Liver (tissue), 9 donors: ENCODE data around the gene FAM210A. TPM values are rescaled to one million over a fixed set of nuclear protein-coding genes. Genes with fewer than 3 reads are reported as not detected.
A peak's percentile ranks its signal among the peaks of the same experiment; 100 is the strongest.

Experiments
- DNase-seq: peaks from one replicate; pipeline ENCODE4 v3.0.0-alpha.2; 2017; ENCODE audit warnings: low spot score
- H3K27ac ChIP-seq, 2 donors: one replicate each; pipeline ENCODE4 v1.7.0; 2013; ENCODE audit warnings: inconsistent platforms in 2 of 2, low read length in 2 of 2, control low read depth in 1 of 2, low read depth in 1 of 2, mild to moderate bottlenecking in 1 of 2
- H3K27me3 ChIP-seq, 4 donors: one replicate each; pipeline versions ENCODE4 v1.6.1 to v1.7.0; 2013; ENCODE audit warnings: low read length in 3 of 4, inconsistent platforms in 1 of 4, mild to moderate bottlenecking in 1 of 4, moderate library complexity in 1 of 4; ENCODE audit not compliant: control insufficient read depth in 4 of 4, insufficient read depth in 4 of 4
- H3K36me3 ChIP-seq, 4 donors: one replicate each; pipeline versions ENCODE4 v1.6.1 to v1.7.0; 2013; ENCODE audit warnings: low read length in 3 of 4, mild to moderate bottlenecking in 3 of 4, low read depth in 1 of 4, moderate library complexity in 1 of 4; ENCODE audit not compliant: control insufficient read depth in 4 of 4, insufficient read depth in 3 of 4
- H3K4me1 ChIP-seq, 4 donors: one replicate each; pipeline versions ENCODE4 v1.6.1 to v1.7.0; 2013; ENCODE audit warnings: low read length in 3 of 4, mild to moderate bottlenecking in 3 of 4, moderate library complexity in 1 of 4; ENCODE audit not compliant: control insufficient read depth in 4 of 4, insufficient read depth in 4 of 4
- H3K4me3 ChIP-seq, 3 donors: one replicate each; pipeline versions ENCODE4 v1.6.1 to v1.7.0; 2013; ENCODE audit warnings: low read length in 3 of 3, control low read depth in 1 of 3, low read depth in 1 of 3, mild to moderate bottlenecking in 1 of 3
- H3K9ac ChIP-seq, 2 donors: one replicate each; pipeline ENCODE4 v1.7.0; 2013; ENCODE audit warnings: low read length in 2 of 2, mild to moderate bottlenecking in 2 of 2, moderate library complexity in 2 of 2, control low read depth in 1 of 2, low read depth in 1 of 2
- H3K9me3 ChIP-seq, 4 donors: one replicate each; pipeline versions ENCODE4 v1.6.1 to v1.7.0; 2013; ENCODE audit warnings: low read length in 3 of 4; ENCODE audit not compliant: control insufficient read depth in 4 of 4
- ATF3 ChIP-seq: IDR thresholded peaks from 2 replicates; pipeline ENCODE4 v1.6.1; 2016; ENCODE audit warnings: antibody characterized with exemption
- CTCF ChIP-seq: fragments of 150-350 bp; IDR thresholded peaks from 2 replicates; pipeline ENCODE4 v1.5.1; 2017; ENCODE audit warnings: improper control_type of control experiment, low read depth, low read length; ENCODE audit not compliant: missing input control
- GABPA ChIP-seq, 2 donors: IDR thresholded peaks in 1 of 2; conservative IDR thresholded peaks in 1 of 2; 2 replicates each; pipeline ENCODE4 v1.6.1; 2016; ENCODE audit warnings: antibody characterized with exemption in 2 of 2, mild to moderate bottlenecking in 1 of 2, moderate library complexity in 1 of 2
- HNF4A ChIP-seq, 2 donors: conservative IDR thresholded peaks; 2 replicates each; pipeline ENCODE4 v1.6.1; 2016; ENCODE audit warnings: antibody characterized with exemption in 2 of 2, mild to moderate bottlenecking in 2 of 2
- RAD21 ChIP-seq, 2 donors: IDR thresholded peaks; 2 replicates each; pipeline ENCODE4 v1.6.1; 2016; ENCODE audit warnings: antibody characterized with exemption in 2 of 2, mild to moderate bottlenecking in 2 of 2
- REST ChIP-seq: IDR thresholded peaks from 2 replicates; pipeline ENCODE4 v1.6.1; 2016; ENCODE audit warnings: antibody characterized with exemption, mild to moderate bottlenecking
- RXRA ChIP-seq, 2 donors: IDR thresholded peaks; 2 replicates each; pipeline ENCODE4 v1.6.1; 2017 to 2018; ENCODE audit warnings: antibody characterized with exemption in 2 of 2, mild to moderate bottlenecking in 1 of 2
- SP1 ChIP-seq: IDR thresholded peaks from 2 replicates; pipeline ENCODE4 v1.6.1; 2018; ENCODE audit warnings: antibody characterized with exemption, mild to moderate bottlenecking
- WGBS: extraction: QIAGEN DNeasy Blood & Tissue Kit; methylation state at CpG from one replicate; pipeline ENCODE4 v1.1.7; 2013; 5-methylcytosine and 5-hydroxymethylcytosine counted together
- polyA plus RNA-seq, 2 donors: library from polyadenylated mRNA; stranded (reverse) in 1 of 2; unstranded in 1 of 2; fragments of 200-250 nt in 1 of 2; fragments of >200 nt in 1 of 2; fragmentation: Nextera tagmentation in 1 of 2; extraction: Ambion mirVana in 1 of 2; gene quantifications; one replicate each; pipeline versions ENCODE4 v1.2.1 to v1.2.3, GENCODE V29; 2013 to 2015
- total RNA-seq, 2 donors: library from RNA; depleted of rRNA; stranded (reverse); fragments of >200 nt; gene quantifications; one replicate each; pipeline ENCODE4 v1.2.3, GENCODE V29; 2014
- donor health status: healthy.
- donor health status: healthy.
- donor health status: healthy.
- donor health status: healthy.
- donor health status: healthy.

Gene FAM210A
- total and polyA plus RNA-seq, 4 donors = 10.5 to 18.3 (median 12.5) TPM

- Histone ChIP-seq H3K4me1 (no peaks in the 10 kb centered on the region), H3K9me3 (peaks cover 2 to 9% (median 6%) of the 10 kb centered on the region in 4 donors), H3K9ac (no peak overlapping the region), H3K27me3 (no peaks in the 10 kb centered on the region), H3K4me3 (no peak overlapping the region), H3K36me3 (peaks cover 0 to 15% (median 2%) of the 10 kb centered on the region in 4 donors), H3K27ac (no peak overlapping the region)
- TF ChIP-seq RAD21 (IDR thresholded peaks at IDR 0.05) (no peak), HNF4A (conservative IDR thresholded peaks at IDR 0.05) (no peak), ATF3 (no peak), SP1 (no peak), REST (no peak), RXRA (IDR thresholded peaks at IDR 0.05) (no peak), GABPA (IDR thresholded peaks at IDR 0.05 in 1 of 2, conservative IDR thresholded peaks at IDR 0.05 in 1 of 2) (no peak)
- 99% methylated on average over 5 of the region's 5 CpGs for WGBS
- DNase-seq = no peak
Observed at GRCh38 chr18:13633700-13634099, 92.7 kb downstream of the FAM210A start.

GRCh38 chr18:13630716-13631268 lies 95.6 kb downstream of the FAM210A start:
- WGBS = 90% methylated on average over 7 of the region's 7 CpGs
- Histone ChIP-seq H3K27ac (no peak overlapping the region), H3K27me3 (no peaks in the 10 kb centered on the region), H3K9me3 (peaks cover 2 to 9% (median 6%) of the 10 kb centered on the region in 4 donors), H3K9ac (no peak overlapping the region), H3K4me1 (no peaks in the 10 kb centered on the region), H3K36me3 (peaks cover 0 to 15% (median 2%) of the 10 kb centered on the region in 4 donors), H3K4me3 (no peak overlapping the region)
- no peak for DNase-seq
- TF ChIP-seq HNF4A (conservative IDR thresholded peaks at IDR 0.05) = no peak
- no peak for TF ChIP-seq ATF3

GRCh38 chr18:13629841-13630715 lies 96.3 kb downstream of the FAM210A start:
- no peak overlapping the region for H3K27ac ChIP-seq
- peak; percentile 39 for DNase-seq
- H3K9ac ChIP-seq = no peak overlapping the region
- H3K4me1 ChIP-seq = no peaks in the 10 kb centered on the region
- H3K4me3 ChIP-seq = no peak overlapping the region
- H3K9me3 ChIP-seq = peaks cover 2 to 9% (median 6%) of the 10 kb centered on the region in 4 donors
- WGBS = 71% methylated on average over 8 of the region's 8 CpGs
- TF ChIP-seq RAD21 (IDR thresholded peaks at IDR 0.05) = peak; percentile 95 to 96
- no peak for TF ChIP-seq RXRA (IDR thresholded peaks at IDR 0.05)
- TF ChIP-seq CTCF = peak; percentile 78
- peaks cover 0 to 15% (median 2%) of the 10 kb centered on the region in 4 donors for H3K36me3 ChIP-seq
- H3K27me3 ChIP-seq = no peaks in the 10 kb centered on the region
